IPS-18c (cell line): ENCODE results near the gene SLC22A4.

Experiments
- H3K4me3 ChIP-seq: 2 replicates; pipeline ENCODE4 v1.7.0; 2013; ENCODE audit warnings: low read depth, mild to moderate bottlenecking, low read length, moderate library complexity; ENCODE audit not compliant: insufficient read depth
- H3K9me3 ChIP-seq: one replicate; pipeline ENCODE4 v1.6.1; 2013; ENCODE audit warnings: mild to moderate bottlenecking, low read length, moderate library complexity; ENCODE audit not compliant: control insufficient read depth, insufficient read depth

The SLC22A4 gene

GRCh38 chr5:132293066-132293991, 865 bp upstream of the SLC22A4 start:
- Histone ChIP-seq H3K4me3 (peak overlapping the region; percentile 71), H3K9me3 (peaks cover 2% of the 10 kb centered on the region)

DNA sequence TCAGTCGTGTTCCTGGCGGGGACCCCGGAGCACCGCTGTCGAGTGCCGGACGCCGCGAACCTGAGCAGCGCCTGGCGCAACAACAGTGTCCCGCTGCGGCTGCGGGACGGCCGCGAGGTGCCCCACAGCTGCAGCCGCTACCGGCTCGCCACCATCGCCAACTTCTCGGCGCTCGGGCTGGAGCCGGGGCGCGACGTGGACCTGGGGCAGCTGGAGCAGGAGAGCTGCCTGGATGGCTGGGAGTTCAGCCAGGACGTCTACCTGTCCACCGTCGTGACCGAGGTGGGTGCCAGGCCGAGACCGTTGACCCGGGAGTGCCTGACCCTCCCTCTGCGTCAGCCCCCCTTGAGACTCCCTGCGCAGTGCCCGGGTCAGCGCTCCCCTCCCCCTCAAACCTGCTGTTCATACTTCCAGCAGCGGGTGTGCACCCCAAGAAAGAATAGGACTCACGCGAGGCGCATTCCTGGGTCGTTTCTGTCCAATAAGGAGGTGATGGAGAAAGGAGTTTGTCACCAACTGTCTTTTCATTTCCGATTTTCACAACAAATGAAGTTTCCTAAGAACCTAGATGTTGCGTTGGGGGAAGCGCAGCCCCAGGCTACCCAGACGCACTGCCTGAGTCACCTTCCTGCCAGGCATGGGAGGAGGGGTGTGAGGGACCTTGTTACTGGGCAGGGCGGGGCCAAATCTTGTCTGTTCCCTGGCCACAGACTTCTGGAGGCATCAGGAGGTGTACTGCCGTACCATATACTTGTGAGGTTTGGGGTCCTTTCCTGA, 722 bp downstream of the SLC22A4 start:
- peaks cover 2% of the 10 kb centered on the region for H3K9me3 ChIP-seq
- peak overlapping the region; percentile 71 for H3K4me3 ChIP-seq

DNA sequence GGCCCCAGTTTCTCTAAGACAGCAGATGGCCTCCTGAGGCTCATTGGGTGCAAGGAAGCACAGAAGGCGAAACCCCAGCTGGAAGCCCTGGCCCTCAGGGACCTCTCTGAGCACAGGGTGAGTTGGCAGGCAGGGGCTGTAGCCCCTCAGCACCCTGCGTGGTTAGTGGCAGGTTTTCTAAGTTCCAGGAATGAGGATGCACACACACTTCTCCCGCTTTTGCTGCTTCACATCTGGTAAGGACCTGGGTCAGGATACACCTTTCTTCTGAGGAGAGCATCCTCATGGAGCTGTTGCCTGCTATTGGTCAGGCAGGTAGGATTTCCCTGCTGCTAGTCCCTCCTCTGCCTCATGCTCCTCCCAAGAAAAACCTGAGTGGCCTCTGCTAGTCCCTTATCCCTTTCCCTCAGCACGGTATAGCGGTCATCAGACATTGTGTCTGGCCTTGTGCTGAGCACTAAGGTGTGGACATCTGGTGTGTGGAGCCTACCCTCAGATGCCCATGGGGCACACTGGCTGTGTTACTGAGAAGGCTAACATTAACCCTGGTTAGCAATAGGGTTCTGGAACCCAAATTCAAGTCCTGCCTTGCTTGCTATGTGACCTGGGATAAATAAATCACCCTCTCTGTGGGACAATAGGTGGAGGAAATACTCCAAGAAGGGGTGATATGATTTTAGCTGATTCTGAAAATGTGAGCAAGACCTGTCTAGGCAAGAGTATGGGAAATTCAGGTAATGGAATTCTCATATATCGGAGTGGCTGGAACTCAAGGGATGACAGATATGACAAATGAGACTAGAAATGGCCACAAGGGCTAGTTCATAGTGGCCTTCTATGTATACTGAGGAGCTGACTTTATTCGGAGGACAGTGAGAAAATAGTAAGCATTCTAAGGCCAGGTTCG, 1.6 kb downstream of the SLC22A4 start:
- H3K9me3 ChIP-seq, result peaks cover 2% of the 10 kb centered on the region
- peak overlapping the region; percentile 71; the same call in 1 of the 2 replicates for H3K4me3 ChIP-seq

DNA sequence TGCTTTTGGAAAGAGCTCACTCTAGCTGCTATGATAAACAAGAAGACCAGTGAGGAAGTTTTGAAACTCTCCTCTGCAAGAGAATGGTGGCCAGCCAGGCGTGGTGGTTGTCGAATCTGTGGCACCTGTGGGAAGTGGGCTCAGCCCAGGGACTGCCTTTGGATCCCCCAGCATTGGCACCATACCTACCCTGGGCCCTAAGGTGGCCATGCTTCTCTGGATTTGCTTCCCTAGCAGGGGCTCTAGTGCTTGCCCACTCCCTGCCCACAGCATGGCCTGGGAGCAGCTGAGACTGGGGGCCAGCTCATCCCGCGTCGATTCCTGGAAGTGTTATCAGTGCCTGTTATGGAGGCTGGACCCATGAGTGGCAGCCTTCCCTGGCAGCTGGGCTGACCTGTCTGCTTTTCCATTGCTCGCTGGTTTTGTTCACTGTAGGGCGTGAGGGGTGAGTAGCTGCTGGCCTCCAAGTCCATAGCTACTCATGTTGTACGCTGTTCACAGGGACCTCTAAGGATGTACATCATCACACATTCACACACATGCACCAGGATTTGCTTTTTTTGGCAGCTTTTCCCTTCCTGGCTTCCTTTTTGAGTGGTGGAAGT, 2.3 kb downstream of the SLC22A4 start:
- H3K4me3 ChIP-seq, result no peak overlapping the region
- peaks cover 2% of the 10 kb centered on the region for H3K9me3 ChIP-seq

GRCh38 chr5:132297211-132297940, 3.2 kb downstream of the SLC22A4 start:
- Histone ChIP-seq H3K9me3 (peaks cover 2% of the 10 kb centered on the region), H3K4me3 (no peak overlapping the region)

DNA sequence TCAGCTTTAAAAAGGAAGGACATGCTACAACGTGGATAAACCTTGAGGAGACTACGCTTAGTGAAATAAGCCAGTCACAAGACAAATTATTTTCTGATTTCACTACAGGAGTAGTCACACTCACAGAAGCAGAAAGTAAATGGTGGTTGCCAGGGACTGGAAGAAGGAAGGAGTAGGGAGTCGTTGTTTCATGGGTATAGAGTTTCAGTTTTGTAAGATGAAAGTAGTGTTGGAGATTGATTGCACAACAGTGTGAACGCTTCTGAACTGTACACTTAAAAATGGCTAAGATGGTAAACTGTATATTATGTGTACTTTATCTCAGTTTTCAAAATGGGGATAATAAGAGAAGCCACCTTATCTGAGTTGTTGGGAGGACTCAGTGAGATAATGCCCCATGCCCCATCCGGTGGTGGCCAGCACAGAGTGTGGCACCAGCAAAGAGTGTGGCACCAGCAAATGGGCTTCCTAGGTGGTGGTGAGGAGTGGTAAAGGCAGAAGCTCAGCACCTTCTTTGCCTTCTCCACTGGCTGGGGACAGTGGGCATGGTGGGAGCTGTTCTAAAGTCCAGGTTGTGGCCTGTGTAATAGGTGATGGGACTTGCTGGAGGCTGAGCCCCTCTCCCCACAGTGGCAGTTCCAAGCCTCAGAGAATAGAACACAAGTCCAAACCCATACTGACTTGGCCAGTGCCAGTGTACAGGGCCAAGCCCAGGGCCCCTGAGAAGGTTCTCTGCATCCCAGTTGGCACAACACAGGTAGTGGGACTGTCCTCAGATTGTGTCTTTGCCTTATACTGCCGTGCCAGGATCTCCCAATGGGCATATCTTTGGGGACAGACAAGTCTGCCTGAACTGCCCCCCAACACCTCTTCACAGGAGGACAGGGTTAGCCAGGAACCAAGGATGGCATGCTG, 4.4 kb downstream of the SLC22A4 start:
- peaks cover 2% of the 10 kb centered on the region for H3K9me3 ChIP-seq
- no peak overlapping the region for H3K4me3 ChIP-seq

GRCh38 chr5:132299917-132300316, 5.7 kb downstream of the SLC22A4 start:
- H3K4me3 ChIP-seq, result no peak overlapping the region
- no peaks in the 10 kb centered on the region for H3K9me3 ChIP-seq

GRCh38 chr5:132300577-132301343, 6.6 kb downstream of the SLC22A4 start:
- Histone ChIP-seq H3K4me3 (no peak overlapping the region), H3K9me3 (no peaks in the 10 kb centered on the region)

GRCh38 chr5:132301344-132302271, 7.4 kb downstream of the SLC22A4 start:
- Histone ChIP-seq H3K9me3 (no peaks in the 10 kb centered on the region), H3K4me3 (no peak overlapping the region)

GRCh38 chr5:132302413-132302812, 8.2 kb downstream of the SLC22A4 start:
- Histone ChIP-seq H3K4me3 (no peak overlapping the region), H3K9me3 (no peaks in the 10 kb centered on the region)

GRCh38 chr5:132303589-132303988, 9.4 kb downstream of the SLC22A4 start:
- no peak overlapping the region for H3K4me3 ChIP-seq

GRCh38 chr5:132305420-132305819, 11.2 kb downstream of the SLC22A4 start:
- Histone ChIP-seq H3K4me3 (no peak overlapping the region), H3K9me3 (no peaks in the 10 kb centered on the region)

More at GRCh38 chr5:132303589-132303988, 9.4 kb downstream of the SLC22A4 start:
- no peaks in the 10 kb centered on the region for H3K9me3 ChIP-seq

DNA sequence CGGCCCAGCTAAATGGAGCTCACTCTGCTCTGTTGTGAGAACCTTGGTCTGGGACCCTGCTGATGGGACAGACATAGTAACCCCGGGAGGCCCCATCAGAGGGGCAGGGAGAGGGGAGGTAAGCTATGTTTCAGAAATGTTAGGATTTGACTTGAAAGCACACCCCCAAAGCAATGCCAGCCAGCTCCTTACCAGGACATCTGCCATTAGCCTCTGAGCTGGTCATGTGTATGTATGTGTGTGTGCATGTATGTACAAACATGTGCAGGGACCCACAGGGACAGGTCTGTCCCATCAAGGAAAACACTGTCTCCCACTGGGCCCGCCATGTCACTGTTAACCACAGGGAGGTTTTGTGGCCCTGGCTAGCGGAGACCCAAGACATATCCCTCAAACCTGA, 14.5 kb downstream of the SLC22A4 start:
- H3K9me3 ChIP-seq, result no peaks in the 10 kb centered on the region
- H3K4me3 ChIP-seq, result no peak overlapping the region

DNA sequence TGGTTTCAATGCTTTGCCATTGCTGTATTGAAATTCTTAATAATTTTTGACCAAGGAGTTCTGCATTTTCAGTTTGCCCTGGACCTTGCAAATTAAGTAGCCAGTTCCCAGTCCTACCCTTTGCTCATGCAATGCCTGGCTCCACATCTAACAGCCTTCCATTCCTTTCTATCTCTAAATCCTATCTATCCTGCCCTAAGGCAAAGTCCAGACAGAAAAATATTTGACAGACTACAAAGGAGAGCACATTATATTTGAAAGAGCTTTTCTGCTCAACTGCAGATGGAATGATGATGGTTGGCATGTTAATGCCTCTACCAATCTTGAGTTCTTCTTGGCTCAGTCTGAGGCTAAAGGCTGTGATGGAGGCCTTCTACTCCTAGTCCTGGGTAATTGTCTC, 15.5 kb downstream of the SLC22A4 start:
- no peak overlapping the region for H3K4me3 ChIP-seq
- H3K9me3 ChIP-seq, result no peaks in the 10 kb centered on the region
